ENCODE measurements around the gene GABRG3. TPM values are rescaled to one million over a fixed set of nuclear protein-coding genes. Genes with fewer than 3 reads are reported as not detected.

GABRG3 gene
- total and polyA plus RNA-seq, 12 donors: not detected

DNA sequence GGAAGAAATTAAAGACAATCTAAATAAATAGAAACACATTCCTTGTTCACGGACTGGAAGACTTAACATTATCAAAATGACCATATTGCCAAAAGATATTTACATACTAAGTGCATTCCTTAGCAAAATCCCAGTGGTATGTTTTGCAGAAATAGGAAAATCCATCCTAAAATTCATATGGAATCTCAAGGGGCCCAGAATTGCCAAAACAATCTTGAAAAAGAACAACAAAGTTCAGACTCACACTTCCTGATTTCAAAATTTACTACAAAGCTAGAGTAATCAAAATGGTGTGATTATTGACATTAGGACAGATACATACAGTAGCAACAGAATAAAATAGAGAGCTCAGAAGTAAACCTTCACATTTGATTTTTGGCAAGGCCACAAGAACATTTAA, 612.7 kb downstream of the GABRG3 start:
- Histone ChIP-seq H3K27me3 (peaks cover 0 to 9% (median 0%) of the 10 kb centered on the region in 7 donors), H3K27ac (no peak overlapping the region), H3K4me3 (no peak overlapping the region), H3K9me3 (peaks cover 0 to 10% (median 0%) of the 10 kb centered on the region in 11 donors), H3K36me3 (no peaks in the 10 kb centered on the region), H3K4me1 (no peaks in the 10 kb centered on the region)
- TF ChIP-seq, protein P1, sequence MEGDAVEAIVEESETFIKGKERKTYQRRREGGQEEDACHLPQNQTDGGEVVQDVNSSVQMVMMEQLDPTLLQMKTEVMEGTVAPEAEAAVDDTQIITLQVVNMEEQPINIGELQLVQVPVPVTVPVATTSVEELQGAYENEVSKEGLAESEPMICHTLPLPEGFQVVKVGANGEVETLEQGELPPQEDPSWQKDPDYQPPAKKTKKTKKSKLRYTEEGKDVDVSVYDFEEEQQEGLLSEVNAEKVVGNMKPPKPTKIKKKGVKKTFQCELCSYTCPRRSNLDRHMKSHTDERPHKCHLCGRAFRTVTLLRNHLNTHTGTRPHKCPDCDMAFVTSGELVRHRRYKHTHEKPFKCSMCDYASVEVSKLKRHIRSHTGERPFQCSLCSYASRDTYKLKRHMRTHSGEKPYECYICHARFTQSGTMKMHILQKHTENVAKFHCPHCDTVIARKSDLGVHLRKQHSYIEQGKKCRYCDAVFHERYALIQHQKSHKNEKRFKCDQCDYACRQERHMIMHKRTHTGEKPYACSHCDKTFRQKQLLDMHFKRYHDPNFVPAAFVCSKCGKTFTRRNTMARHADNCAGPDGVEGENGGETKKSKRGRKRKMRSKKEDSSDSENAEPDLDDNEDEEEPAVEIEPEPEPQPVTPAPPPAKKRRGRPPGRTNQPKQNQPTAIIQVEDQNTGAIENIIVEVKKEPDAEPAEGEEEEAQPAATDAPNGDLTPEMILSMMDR (IDR thresholded peaks at IDR 0.05): no peak
- ATAC-seq: no peak
- DNase-seq: no peak
- 21 to 45% methylated on average over 1 of the region's 1 CpG for WGBS, 2 donors
- intact Hi-C loops (cut with DNase I): no loop called here

GRCh38 chr15:27585041-27585640, 614.2 kb downstream of the GABRG3 start:
- 75 to 78% methylated on average over 6 of the region's 6 CpGs for WGBS, 2 donors

GRCh38 chr15:27587810-27588209, 616.8 kb downstream of the GABRG3 start:
- ATAC-seq (no peak), DNase-seq (no peak)
- Histone ChIP-seq H3K4me3 (no peak overlapping the region), H3K27ac (no peak overlapping the region), H3K4me1 (no peaks in the 10 kb centered on the region), H3K9me3 (no peaks in the 10 kb centered on the region), H3K36me3 (no peaks in the 10 kb centered on the region), H3K27me3 (peaks cover 0 to 18% (median 2%) of the 10 kb centered on the region in 7 donors)
- TF ChIP-seq, protein P1 (IDR thresholded peaks at IDR 0.05): no peak
- intact Hi-C loops (cut with DNase I): no loop called here
- WGBS, 2 donors: 18 to 21% methylated on average over 14 of the region's 14 CpGs

More at GRCh38 chr15:27585041-27585640, 614.2 kb downstream of the GABRG3 start:
- Histone ChIP-seq H3K27ac (no peak overlapping the region), H3K4me3 (no peak overlapping the region), H3K27me3 (peaks cover 0 to 18% (median 0%) of the 10 kb centered on the region in 7 donors), H3K9me3 (peaks cover 0 to 5% (median 0%) of the 10 kb centered on the region in 11 donors), H3K4me1 (no peaks in the 10 kb centered on the region), H3K36me3 (no peaks in the 10 kb centered on the region)
- no peak for DNase-seq
- ATAC-seq: no peak
- intact Hi-C loops (cut with DNase I): no loop called here
- TF ChIP-seq, protein P1 (IDR thresholded peaks at IDR 0.05): no peak

DNA sequence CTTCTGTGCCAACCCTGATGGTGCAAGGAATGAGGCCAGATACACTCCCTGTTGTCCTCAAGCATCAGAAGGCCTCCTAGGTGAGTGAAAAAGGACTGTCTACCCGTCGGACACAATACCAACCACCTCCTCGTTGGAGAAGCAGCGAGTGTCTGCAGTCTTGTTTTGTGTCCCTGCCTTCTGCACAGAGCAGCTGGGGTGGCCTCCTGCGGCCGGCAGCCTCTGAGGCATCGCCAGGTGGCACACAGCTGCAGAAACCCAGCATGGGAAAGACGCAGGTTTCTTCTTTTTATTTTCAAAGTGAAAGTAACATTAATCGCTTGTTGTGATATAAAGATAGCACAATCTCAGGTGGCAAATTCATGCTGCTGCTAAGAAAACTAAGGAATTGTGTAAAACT, 618.3 kb downstream of the GABRG3 start:
- H3K27ac ChIP-seq: no peak overlapping the region
- peaks cover 0 to 18% (median 4%) of the 10 kb centered on the region in 7 donors for H3K27me3 ChIP-seq
- H3K9me3 ChIP-seq: no peaks in the 10 kb centered on the region
- DNase-seq (no peak), ATAC-seq (no peak)
- H3K4me1 ChIP-seq: no peaks in the 10 kb centered on the region
- WGBS, 2 donors: 77% methylated on average over 9 of the region's 9 CpGs
- TF ChIP-seq, protein P1 (IDR thresholded peaks at IDR 0.05): no peak
- intact Hi-C loops (cut with DNase I): no loop called here
- no peak overlapping the region for H3K4me3 ChIP-seq
- no peaks in the 10 kb centered on the region for H3K36me3 ChIP-seq
